Measurements from ENCODE around the gene TMEM38A.

Gene TMEM38A

DNA sequence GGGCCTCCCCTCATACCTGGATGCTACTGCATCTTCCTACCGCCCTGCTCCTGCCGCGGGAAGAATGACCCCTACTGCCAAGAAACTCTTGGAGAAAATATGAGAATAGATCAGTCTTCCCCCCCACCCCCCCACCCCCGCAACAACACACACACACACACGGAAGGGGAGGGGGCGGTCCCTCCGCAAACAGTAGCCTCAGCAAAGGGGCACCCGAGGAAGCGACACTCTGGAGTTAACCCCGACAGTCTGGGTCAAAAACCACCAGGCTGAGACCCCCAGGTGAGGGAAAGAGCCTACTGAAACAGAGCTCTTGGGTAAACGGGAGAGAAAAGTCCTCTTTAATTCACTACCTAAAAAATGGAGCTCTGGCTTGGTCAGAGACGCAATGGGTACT, 34.1 kb upstream of the TMEM38A start:
- TF ChIP-seq, protein P1, sequence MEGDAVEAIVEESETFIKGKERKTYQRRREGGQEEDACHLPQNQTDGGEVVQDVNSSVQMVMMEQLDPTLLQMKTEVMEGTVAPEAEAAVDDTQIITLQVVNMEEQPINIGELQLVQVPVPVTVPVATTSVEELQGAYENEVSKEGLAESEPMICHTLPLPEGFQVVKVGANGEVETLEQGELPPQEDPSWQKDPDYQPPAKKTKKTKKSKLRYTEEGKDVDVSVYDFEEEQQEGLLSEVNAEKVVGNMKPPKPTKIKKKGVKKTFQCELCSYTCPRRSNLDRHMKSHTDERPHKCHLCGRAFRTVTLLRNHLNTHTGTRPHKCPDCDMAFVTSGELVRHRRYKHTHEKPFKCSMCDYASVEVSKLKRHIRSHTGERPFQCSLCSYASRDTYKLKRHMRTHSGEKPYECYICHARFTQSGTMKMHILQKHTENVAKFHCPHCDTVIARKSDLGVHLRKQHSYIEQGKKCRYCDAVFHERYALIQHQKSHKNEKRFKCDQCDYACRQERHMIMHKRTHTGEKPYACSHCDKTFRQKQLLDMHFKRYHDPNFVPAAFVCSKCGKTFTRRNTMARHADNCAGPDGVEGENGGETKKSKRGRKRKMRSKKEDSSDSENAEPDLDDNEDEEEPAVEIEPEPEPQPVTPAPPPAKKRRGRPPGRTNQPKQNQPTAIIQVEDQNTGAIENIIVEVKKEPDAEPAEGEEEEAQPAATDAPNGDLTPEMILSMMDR (IDR thresholded peaks at IDR 0.05), result no peak
- no peak for TF ChIP-seq ZFX (IDR thresholded peaks at IDR 0.05; ENCODE audit: borderline replicate concordance)
- H3K27ac ChIP-seq, result peak overlapping the region; percentile 96

DNA sequence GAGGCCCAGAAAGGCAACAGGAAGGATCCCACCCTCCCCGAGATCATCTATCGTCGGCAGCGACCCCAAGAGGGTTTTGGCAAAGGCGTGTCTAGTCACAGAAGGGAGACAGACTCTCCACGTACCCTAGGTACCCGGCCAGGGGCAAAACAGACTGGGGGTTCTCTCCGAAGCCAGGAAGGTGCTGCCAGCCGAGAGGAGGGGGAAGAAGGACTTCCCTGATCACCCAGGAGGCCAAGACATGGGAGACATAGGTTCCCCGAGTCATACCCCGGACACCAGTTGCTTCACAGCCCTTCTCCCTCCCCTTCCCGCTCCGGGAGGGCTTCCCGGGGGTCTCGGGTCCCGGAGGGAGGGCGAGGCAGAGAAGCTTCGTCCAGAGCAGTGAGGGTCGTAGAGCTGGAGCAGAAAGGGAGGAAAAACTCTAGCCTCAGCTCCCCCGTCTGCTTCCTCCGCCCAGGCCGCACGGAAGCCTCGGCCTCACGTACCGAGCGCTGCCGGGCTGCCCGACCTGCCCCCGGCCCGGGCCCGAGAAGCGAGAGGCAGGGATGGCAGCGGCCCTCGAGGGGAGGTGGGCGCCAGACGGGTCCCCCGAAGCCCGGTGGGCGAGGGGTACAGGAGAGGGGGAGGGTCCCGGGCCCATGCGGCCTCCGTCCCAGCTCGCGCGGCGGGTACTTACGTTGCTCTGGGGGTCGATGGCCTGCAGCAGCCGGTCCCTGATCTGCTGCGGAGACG, 33.6 kb upstream of the TMEM38A start:
- peak overlapping the region; percentile 96 for H3K27ac ChIP-seq
- TF ChIP-seq ZFX (IDR thresholded peaks at IDR 0.05; ENCODE audit: borderline replicate concordance), result no peak
- TF ChIP-seq, protein P1 (IDR thresholded peaks at IDR 0.05), result no peak

DNA sequence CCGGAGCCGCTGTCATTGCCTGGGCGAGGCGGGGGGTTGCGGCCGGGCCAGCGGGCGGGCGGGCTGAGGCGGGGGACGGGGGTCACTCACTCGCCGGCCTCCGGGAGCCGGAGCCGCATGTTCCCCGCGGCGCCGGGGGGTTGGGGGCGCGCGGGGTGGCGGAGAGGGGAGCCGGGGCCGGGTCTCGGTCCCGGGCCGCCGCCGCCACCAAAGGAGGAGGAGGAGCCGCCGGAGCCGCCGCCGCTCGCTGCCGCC, 33.1 kb upstream of the TMEM38A start:
- peak overlapping the region; percentile 96 for H3K27ac ChIP-seq
- TF ChIP-seq, protein P1 (IDR thresholded peaks at IDR 0.05), result peak; percentile 9; the same call in 1 of the 2 replicates
- no peak for TF ChIP-seq ZFX (IDR thresholded peaks at IDR 0.05; ENCODE audit: borderline replicate concordance)

- H3K27ac ChIP-seq, result peak within 1 kb of the TSS; percentile 96
- TF ChIP-seq ZFX (IDR thresholded peaks at IDR 0.05; ENCODE audit: borderline replicate concordance), result no peak
- TF ChIP-seq, protein P1 (IDR thresholded peaks at IDR 0.05), result 0 out of 2 replicates have a peak, but pooled peaks have one; percentile 1
Measured at GRCh38 chr19:16628183-16628983, 32.6 kb upstream of the TMEM38A start, which contains the start of gene MED26. Gene MED26 (minus strand): TSS chr19:16628204. CDS start chr19:16627943, 261 bp downstream.

GRCh38 chr19:16628984-16629691, 31.8 kb upstream of the TMEM38A start:
- no peak for TF ChIP-seq ZFX (IDR thresholded peaks at IDR 0.05; ENCODE audit: borderline replicate concordance)
- TF ChIP-seq, protein P1 (IDR thresholded peaks at IDR 0.05), result no peak
- peak overlapping the region; percentile 96 for H3K27ac ChIP-seq

DNA sequence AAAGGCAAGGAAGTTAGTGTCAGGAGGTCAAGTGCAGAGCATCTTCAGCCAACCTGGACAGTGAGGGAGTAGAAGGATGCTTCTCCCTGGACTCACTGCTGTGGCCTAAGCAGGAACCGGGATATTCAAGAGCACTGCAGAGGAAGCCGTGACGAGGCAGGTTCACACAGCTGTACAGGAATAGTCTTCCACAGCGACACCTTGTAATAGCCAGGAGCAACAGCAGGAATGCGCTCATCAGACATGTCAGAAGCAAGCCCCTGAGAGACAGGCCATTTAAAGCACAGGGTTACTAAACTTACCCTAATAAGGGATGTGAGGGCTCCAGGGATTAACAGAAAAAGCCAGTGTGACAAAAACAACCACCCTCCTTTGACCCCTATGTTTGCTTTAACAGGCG, 29.5 kb upstream of the TMEM38A start:
- H3K27ac ChIP-seq, result peak overlapping the region; percentile 96
- TF ChIP-seq, protein P1 (IDR thresholded peaks at IDR 0.05), result no peak
- TF ChIP-seq ZFX (IDR thresholded peaks at IDR 0.05; ENCODE audit: borderline replicate concordance), result no peak
